HEK293T (cell line): Measurements from ENCODE around the gene PEAK3.

Source experiments
- ELF4 ChIP-seq: fragments of 450-650 bp; IDR thresholded peaks from 2 replicates; pipeline ENCODE4 v1.6.1; 2017; ENCODE audit warnings: antibody characterized with exemption
- FOXM1 ChIP-seq: fragments of 450-650 bp; IDR thresholded peaks from 2 replicates; pipeline ENCODE4 v1.6.1; 2017; ENCODE audit warnings: mild to moderate bottlenecking, borderline replicate concordance
- SUZ12 ChIP-seq: fragments of 450-650 bp; IDR thresholded peaks from 2 replicates; pipeline ENCODE4 v1.6.1; 2016; ENCODE audit warnings: mild to moderate bottlenecking

GRCh38 chr19:2323707-2324106 lies 41.7 kb upstream of the PEAK3 start:
- no peak for TF ChIP-seq ELF4
- TF ChIP-seq FOXM1 = no peak
- no peak for TF ChIP-seq SUZ12
